ENCODE measurements around the gene RHOV. TPM values are rescaled to one million over a fixed set of nuclear protein-coding genes. Genes with fewer than 3 reads are reported as not detected.

RHOV gene
- total RNA-seq, 1 donor from 2014 or later: 0.61 TPM

- no peak for FAIRE-seq
- Mint-ChIP-seq H3K27ac (ENCODE audit: unreplicated experiment) (no peak overlapping the region), H3K36me3 (ENCODE audit: low read depth, unreplicated experiment) (no peaks in the 10 kb centered on the region), H3K9me3 (ENCODE audit: unreplicated experiment) (no peaks in the 10 kb centered on the region), H3K4me1 (ENCODE audit: low read depth, unreplicated experiment) (no peaks in the 10 kb centered on the region), H3K27me3 (ENCODE audit: low read depth, unreplicated experiment) (peaks cover 26% of the 10 kb centered on the region), H3K4me3 (ENCODE audit: unreplicated experiment) (peak overlapping the region; percentile 37)
- Histone ChIP-seq H3K9ac (ENCODE audit: low read length) (no peak overlapping the region), H3K79me2 (ENCODE audit: insufficient read depth, low read length) (no peaks in the 10 kb centered on the region), H3K4me3 (ENCODE audit: insufficient read depth, low read depth, low read length) (no peak overlapping the region), H3K9me3 (ENCODE audit: insufficient read depth, low read depth, low read length) (no peaks in the 10 kb centered on the region), H3K4me2 (ENCODE audit: low read length) (no peak overlapping the region), H4K20me1 (ENCODE audit: insufficient read depth, low read length) (no peaks in the 10 kb centered on the region), H2AFZ (ENCODE audit: low read depth, low read length) (no peak overlapping the region), H3K36me3 (ENCODE audit: insufficient read depth, low read length) (no peaks in the 10 kb centered on the region), H3K27ac (ENCODE audit: low read depth, low read length) (no peak overlapping the region), H3K4me1 (ENCODE audit: insufficient read depth, low read length) (peaks cover 5% of the 10 kb centered on the region), H3K27me3 (ENCODE audit: insufficient read depth, low read length) (peaks cover 10% of the 10 kb centered on the region)
- DNase-seq (ENCODE audit: low read depth): no peak
- TF ChIP-seq, protein P1, sequence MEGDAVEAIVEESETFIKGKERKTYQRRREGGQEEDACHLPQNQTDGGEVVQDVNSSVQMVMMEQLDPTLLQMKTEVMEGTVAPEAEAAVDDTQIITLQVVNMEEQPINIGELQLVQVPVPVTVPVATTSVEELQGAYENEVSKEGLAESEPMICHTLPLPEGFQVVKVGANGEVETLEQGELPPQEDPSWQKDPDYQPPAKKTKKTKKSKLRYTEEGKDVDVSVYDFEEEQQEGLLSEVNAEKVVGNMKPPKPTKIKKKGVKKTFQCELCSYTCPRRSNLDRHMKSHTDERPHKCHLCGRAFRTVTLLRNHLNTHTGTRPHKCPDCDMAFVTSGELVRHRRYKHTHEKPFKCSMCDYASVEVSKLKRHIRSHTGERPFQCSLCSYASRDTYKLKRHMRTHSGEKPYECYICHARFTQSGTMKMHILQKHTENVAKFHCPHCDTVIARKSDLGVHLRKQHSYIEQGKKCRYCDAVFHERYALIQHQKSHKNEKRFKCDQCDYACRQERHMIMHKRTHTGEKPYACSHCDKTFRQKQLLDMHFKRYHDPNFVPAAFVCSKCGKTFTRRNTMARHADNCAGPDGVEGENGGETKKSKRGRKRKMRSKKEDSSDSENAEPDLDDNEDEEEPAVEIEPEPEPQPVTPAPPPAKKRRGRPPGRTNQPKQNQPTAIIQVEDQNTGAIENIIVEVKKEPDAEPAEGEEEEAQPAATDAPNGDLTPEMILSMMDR (IDR thresholded peaks at IDR 0.05; ENCODE audit: insufficient read depth, low read depth, low read length): no peak
- TF ChIP-seq EZH2 (IDR thresholded peaks at IDR 0.05; ENCODE audit: insufficient read depth, low read length): no peak
These were observed 2.1 kb downstream of the RHOV start for GRCh38 chr15:40871749-40872617.

GRCh38 chr15:40870716-40871115, 3.3 kb downstream of the RHOV start:
- H3K9me3 Mint-ChIP-seq (ENCODE audit: unreplicated experiment): no peaks in the 10 kb centered on the region
- H3K4me1 Mint-ChIP-seq (ENCODE audit: low read depth, unreplicated experiment): peaks cover 2% of the 10 kb centered on the region
- no peak for TF ChIP-seq EZH2 (IDR thresholded peaks at IDR 0.05; ENCODE audit: insufficient read depth, low read length)
- TF ChIP-seq, protein P1 (IDR thresholded peaks at IDR 0.05; ENCODE audit: insufficient read depth, low read depth, low read length): no peak
- Histone ChIP-seq H3K9ac (ENCODE audit: low read length) (no peak overlapping the region), H2AFZ (ENCODE audit: low read depth, low read length) (no peak overlapping the region), H3K27me3 (ENCODE audit: insufficient read depth, low read length) (peaks cover 10% of the 10 kb centered on the region), H4K20me1 (ENCODE audit: insufficient read depth, low read length) (no peaks in the 10 kb centered on the region), H3K79me2 (ENCODE audit: insufficient read depth, low read length) (no peaks in the 10 kb centered on the region), H3K4me1 (ENCODE audit: insufficient read depth, low read length) (peaks cover 10% of the 10 kb centered on the region), H3K27ac (ENCODE audit: low read depth, low read length) (no peak overlapping the region), H3K4me3 (ENCODE audit: insufficient read depth, low read depth, low read length) (no peak overlapping the region), H3K9me3 (ENCODE audit: insufficient read depth, low read depth, low read length) (no peaks in the 10 kb centered on the region), H3K36me3 (ENCODE audit: insufficient read depth, low read length) (no peaks in the 10 kb centered on the region), H3K4me2 (ENCODE audit: low read length) (no peak overlapping the region)
- H3K4me3 Mint-ChIP-seq (ENCODE audit: unreplicated experiment): no peak overlapping the region
- DNase-seq (ENCODE audit: low read depth) (no peak), FAIRE-seq (no peak)
- peaks cover 26% of the 10 kb centered on the region for H3K27me3 Mint-ChIP-seq (ENCODE audit: low read depth, unreplicated experiment)
- no peaks in the 10 kb centered on the region for H3K36me3 Mint-ChIP-seq (ENCODE audit: low read depth, unreplicated experiment)
- no peak overlapping the region for H3K27ac Mint-ChIP-seq (ENCODE audit: unreplicated experiment)

- H3K27me3 Mint-ChIP-seq (ENCODE audit: low read depth, unreplicated experiment): peaks cover 26% of the 10 kb centered on the region
- H3K4me1 Mint-ChIP-seq (ENCODE audit: low read depth, unreplicated experiment): peaks cover 2% of the 10 kb centered on the region
- Histone ChIP-seq H4K20me1 (ENCODE audit: insufficient read depth, low read length) (no peaks in the 10 kb centered on the region), H3K9me3 (ENCODE audit: insufficient read depth, low read depth, low read length) (no peaks in the 10 kb centered on the region), H3K4me1 (ENCODE audit: insufficient read depth, low read length) (peaks cover 10% of the 10 kb centered on the region), H3K36me3 (ENCODE audit: insufficient read depth, low read length) (no peaks in the 10 kb centered on the region), H3K79me2 (ENCODE audit: insufficient read depth, low read length) (no peaks in the 10 kb centered on the region), H3K27me3 (ENCODE audit: insufficient read depth, low read length) (peaks cover 10% of the 10 kb centered on the region), H3K4me3 (ENCODE audit: insufficient read depth, low read depth, low read length) (no peak overlapping the region), H2AFZ (ENCODE audit: low read depth, low read length) (no peak overlapping the region), H3K4me2 (ENCODE audit: low read length) (no peak overlapping the region), H3K9ac (ENCODE audit: low read length) (no peak overlapping the region), H3K27ac (ENCODE audit: low read depth, low read length) (no peak overlapping the region)
- no peak overlapping the region for H3K4me3 Mint-ChIP-seq (ENCODE audit: unreplicated experiment)
- DNase-seq (ENCODE audit: low read depth): no peak
- no peaks in the 10 kb centered on the region for H3K9me3 Mint-ChIP-seq (ENCODE audit: unreplicated experiment)
- no peak for FAIRE-seq
- TF ChIP-seq, protein P1 (IDR thresholded peaks at IDR 0.05; ENCODE audit: insufficient read depth, low read depth, low read length): no peak
- no peak for TF ChIP-seq EZH2 (IDR thresholded peaks at IDR 0.05; ENCODE audit: insufficient read depth, low read length)
- no peak overlapping the region for H3K27ac Mint-ChIP-seq (ENCODE audit: unreplicated experiment)
- no peaks in the 10 kb centered on the region for H3K36me3 Mint-ChIP-seq (ENCODE audit: low read depth, unreplicated experiment)
These were observed 4.3 kb downstream of the RHOV start for GRCh38 chr15:40869686-40870085.

Data from astrocyte (in vitro differentiated cells and primary cell).